Skeletal muscle tissue (tissue), 4 donors: Measurements from ENCODE around the gene CD1D. TPM values are rescaled to one million over a fixed set of nuclear protein-coding genes. Genes with fewer than 3 reads are reported as not detected.

Experiments
- H3K27ac ChIP-seq: one replicate; pipeline ENCODE4 v1.7.0; 2013; ENCODE audit warnings: mild to moderate bottlenecking, low read depth, low read length, inconsistent platforms
- H3K27me3 ChIP-seq, 3 donors: one replicate each; pipeline ENCODE4 v1.7.0; 2013; ENCODE audit warnings: low read length in 3 of 3; ENCODE audit not compliant: control insufficient read depth in 3 of 3, insufficient read depth in 3 of 3
- H3K36me3 ChIP-seq, 3 donors: one replicate each; pipeline ENCODE4 v1.7.0; 2013; ENCODE audit warnings: low read length in 3 of 3; ENCODE audit not compliant: control insufficient read depth in 3 of 3, insufficient read depth in 3 of 3
- H3K4me1 ChIP-seq, 3 donors: one replicate each; pipeline ENCODE4 v1.7.0; 2013; ENCODE audit warnings: low read length in 3 of 3, mild to moderate bottlenecking in 3 of 3; ENCODE audit not compliant: control insufficient read depth in 3 of 3, insufficient read depth in 3 of 3
- H3K4me3 ChIP-seq, 3 donors: one replicate each; pipeline ENCODE4 v1.7.0; 2013; ENCODE audit warnings: low read length in 3 of 3
- H3K9ac ChIP-seq, 3 donors: one replicate each; pipeline ENCODE4 v1.7.0; 2013; ENCODE audit warnings: low read length in 3 of 3, mild to moderate bottlenecking in 3 of 3, moderate library complexity in 2 of 3, low read depth in 1 of 3
- H3K9me3 ChIP-seq, 3 donors: one replicate each; pipeline ENCODE4 v1.7.0; 2013; ENCODE audit warnings: low read length in 3 of 3; ENCODE audit not compliant: control insufficient read depth in 3 of 3
- total RNA-seq: library from RNA; depleted of rRNA; stranded (reverse); fragments of >200 nt; gene quantifications from one replicate; pipeline ENCODE4 v1.2.3, GENCODE V29; 2014
- donor health status: Osteomylitis.

Gene CD1D
- 1.0 TPM for total RNA-seq

GRCh38 chr1:158180741-158181576, at the start of gene CD1D:
Gene CD1D (plus strand): TSS chr1:158180895. CDS start chr1:158181102, 207 bp downstream.
- Histone ChIP-seq H3K27ac (no peak within 1 kb of the TSS), H3K9me3 (no peaks in the 10 kb centered on the region), H3K4me3 (peak within 1 kb of the TSS; percentile 69 to 83 (median 78)), H3K27me3 (peaks cover 0 to 17% (median 9%) of the 10 kb centered on the region in 3 donors), H3K9ac (peak within 1 kb of the TSS; percentile 71 to 83 (median 73)), H3K4me1 (peaks cover 14 to 33% (median 18%) of the 10 kb centered on the region in 3 donors), H3K36me3 (peaks cover 0 to 4% (median 0%) of the 10 kb centered on the region in 3 donors)

DNA sequence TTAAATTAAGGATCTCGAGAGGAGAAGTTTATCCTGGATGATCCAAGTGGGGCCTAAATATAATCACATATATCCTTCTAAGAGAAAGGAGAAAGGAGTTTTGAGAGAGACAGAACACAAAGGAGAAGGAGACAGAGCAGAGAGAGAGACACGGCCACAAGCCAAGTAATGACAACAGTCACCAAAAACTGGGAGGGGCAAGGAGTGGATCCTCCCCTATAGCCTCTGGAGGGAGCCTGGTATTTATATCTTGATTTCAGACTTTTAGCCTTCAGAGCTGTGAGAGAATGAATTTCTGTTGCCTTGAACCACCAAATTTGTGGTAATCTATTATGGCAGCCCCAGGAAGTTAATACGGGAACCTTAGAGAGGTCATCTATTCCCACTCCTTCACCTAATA, 49.5 kb upstream of the CD1D start:
- Histone ChIP-seq H3K27me3 (peaks cover 0 to 2% (median 0%) of the 10 kb centered on the region in 3 donors), H3K36me3 (no peaks in the 10 kb centered on the region), H3K9ac (no peak overlapping the region), H3K4me3 (no peak overlapping the region), H3K27ac (no peak overlapping the region), H3K9me3 (no peaks in the 10 kb centered on the region), H3K4me1 (no peaks in the 10 kb centered on the region)

DNA sequence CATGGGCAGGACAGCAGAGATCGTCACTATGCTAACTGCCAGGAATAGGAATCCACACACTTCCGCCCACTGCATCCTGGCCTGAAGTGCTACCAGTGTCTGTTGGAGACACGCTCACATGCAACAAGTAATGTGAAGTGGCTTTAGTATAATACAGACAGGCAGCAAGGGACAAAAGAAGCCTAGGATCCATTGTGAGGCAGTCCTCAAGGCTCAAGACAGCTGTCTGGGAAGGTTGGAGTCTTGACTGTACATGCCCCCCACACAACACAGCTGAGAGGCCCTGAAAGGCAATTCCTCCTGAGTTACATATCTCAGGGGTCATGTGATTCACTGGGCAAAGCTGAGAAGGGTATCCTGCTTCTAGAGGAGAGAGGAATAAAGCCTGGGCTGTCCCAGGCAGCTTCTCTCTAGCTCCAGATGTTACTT, 39.9 kb upstream of the CD1D start:
- Histone ChIP-seq H3K4me3 (no peak overlapping the region), H3K36me3 (no peaks in the 10 kb centered on the region), H3K4me1 (peaks cover 0 to 3% (median 0%) of the 10 kb centered on the region in 3 donors), H3K27ac (no peak overlapping the region), H3K9ac (no peak overlapping the region), H3K27me3 (no peaks in the 10 kb centered on the region), H3K9me3 (no peaks in the 10 kb centered on the region)

DNA sequence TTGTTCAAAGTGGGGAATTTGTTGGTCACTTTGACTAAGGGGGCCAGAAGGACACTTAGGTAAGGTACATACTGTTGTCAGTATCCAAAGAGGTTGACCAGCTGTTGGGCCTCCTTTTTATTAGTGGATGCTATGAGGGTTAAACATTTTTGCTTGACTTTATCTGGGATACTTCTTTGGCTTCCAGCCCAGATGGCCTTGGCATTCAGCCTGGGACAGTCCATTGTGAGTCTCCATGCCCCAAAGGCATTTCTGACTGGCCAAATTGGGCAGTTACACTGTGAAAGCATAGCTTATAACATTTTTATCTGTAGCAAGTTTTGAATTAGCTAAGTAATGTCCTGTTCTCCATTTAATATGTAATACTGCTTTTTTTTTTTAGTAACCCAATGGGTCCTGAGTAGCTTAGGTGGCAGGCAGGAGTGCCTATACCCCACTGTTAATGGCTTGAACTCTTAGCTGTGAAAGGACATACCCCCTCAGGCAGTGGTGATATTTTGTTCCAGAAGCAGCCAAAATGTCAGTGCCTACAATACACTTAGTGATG, 35.4 kb upstream of the CD1D start:
- no peaks in the 10 kb centered on the region for H3K27me3 ChIP-seq
- H3K4me3 ChIP-seq, result no peak overlapping the region
- no peaks in the 10 kb centered on the region for H3K9me3 ChIP-seq
- no peak overlapping the region for H3K9ac ChIP-seq
- H3K36me3 ChIP-seq, result no peaks in the 10 kb centered on the region
- H3K4me1 ChIP-seq, result peaks cover 7 to 13% (median 7%) of the 10 kb centered on the region in 3 donors
- no peak overlapping the region for H3K27ac ChIP-seq

DNA sequence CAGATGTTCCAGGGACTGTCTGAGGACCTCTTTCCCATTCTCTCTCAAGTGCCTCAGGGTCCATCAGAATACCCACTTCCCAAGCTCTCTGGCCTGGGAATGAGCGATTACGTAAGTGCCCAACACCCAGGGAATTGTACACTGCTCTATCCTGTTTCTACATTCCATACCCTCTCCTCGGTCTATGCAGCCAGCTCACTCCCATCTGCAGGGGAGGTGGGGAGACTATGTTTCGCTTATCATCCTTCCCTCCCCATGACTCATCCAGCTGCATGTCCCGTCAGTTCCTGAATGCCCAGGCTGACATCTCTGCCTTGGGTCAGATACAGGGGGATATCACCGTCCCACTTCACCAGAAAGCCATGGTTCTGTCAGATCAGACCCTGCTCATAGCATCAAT, 34.5 kb upstream of the CD1D start:
- no peaks in the 10 kb centered on the region for H3K36me3 ChIP-seq
- no peaks in the 10 kb centered on the region for H3K27me3 ChIP-seq
- H3K9ac ChIP-seq, result no peak overlapping the region
- peaks cover 8 to 16% (median 8%) of the 10 kb centered on the region in 3 donors for H3K4me1 ChIP-seq
- H3K4me3 ChIP-seq, result no peak overlapping the region
- H3K27ac ChIP-seq, result no peak overlapping the region
- H3K9me3 ChIP-seq, result no peaks in the 10 kb centered on the region

DNA sequence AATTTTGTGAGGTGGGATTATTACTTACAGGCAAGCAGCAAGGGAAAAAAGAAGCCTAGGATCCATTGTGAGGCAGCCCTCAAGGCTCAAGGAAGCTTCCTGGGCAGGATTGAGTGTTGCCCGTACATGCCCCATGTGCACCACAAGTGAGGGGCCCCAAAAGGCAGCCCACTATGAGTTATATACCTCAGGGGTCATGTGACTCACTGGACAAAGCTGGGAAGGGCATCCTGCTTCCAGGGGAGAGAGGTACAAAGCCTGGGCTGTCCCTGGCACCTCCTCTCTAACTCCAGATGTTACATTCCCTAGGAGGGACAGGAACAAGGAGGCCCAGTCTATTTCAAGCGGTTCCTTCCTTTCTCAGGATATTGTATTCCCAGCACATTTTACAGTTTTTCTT, 34.0 kb upstream of the CD1D start:
- Histone ChIP-seq H3K9ac (no peak overlapping the region), H3K36me3 (no peaks in the 10 kb centered on the region), H3K4me3 (no peak overlapping the region), H3K9me3 (no peaks in the 10 kb centered on the region), H3K27me3 (no peaks in the 10 kb centered on the region), H3K27ac (peak overlapping the region; percentile 61), H3K4me1 (peaks cover 8 to 16% (median 8%) of the 10 kb centered on the region in 3 donors)

DNA sequence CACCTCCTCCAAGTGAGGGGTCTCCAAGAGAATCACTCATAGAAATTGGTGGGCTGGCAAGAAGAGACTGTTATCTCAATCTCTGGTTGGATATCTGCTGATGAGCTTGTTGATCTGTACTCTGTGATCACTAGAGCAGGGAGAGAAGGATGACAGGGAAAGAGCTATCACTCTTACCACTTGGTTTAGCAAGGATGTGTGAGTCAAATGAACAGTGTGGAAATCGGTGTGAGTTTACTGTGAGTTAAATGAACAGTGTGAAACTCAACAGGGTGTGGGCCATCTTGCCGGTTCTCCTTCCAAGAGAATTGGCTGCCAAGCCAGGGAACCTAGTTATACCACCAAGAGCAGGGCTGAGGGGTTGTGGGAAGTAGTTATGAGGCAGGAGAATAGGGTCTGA, 33.3 kb upstream of the CD1D start:
- H3K9ac ChIP-seq, result no peak overlapping the region
- H3K4me3 ChIP-seq, result no peak overlapping the region
- H3K27ac ChIP-seq, result peak overlapping the region; percentile 61
- H3K27me3 ChIP-seq, result no peaks in the 10 kb centered on the region
- no peaks in the 10 kb centered on the region for H3K36me3 ChIP-seq
- peaks cover 8 to 16% (median 8%) of the 10 kb centered on the region in 3 donors for H3K4me1 ChIP-seq
- no peaks in the 10 kb centered on the region for H3K9me3 ChIP-seq

- H3K4me1 ChIP-seq, result peaks cover 8 to 16% (median 8%) of the 10 kb centered on the region in 3 donors
- no peaks in the 10 kb centered on the region for H3K27me3 ChIP-seq
- H3K4me3 ChIP-seq, result no peak overlapping the region
- no peak overlapping the region for H3K9ac ChIP-seq
- no peaks in the 10 kb centered on the region for H3K9me3 ChIP-seq
- no peaks in the 10 kb centered on the region for H3K36me3 ChIP-seq
- peak overlapping the region; percentile 28 for H3K27ac ChIP-seq
Observed at GRCh38 chr1:158147869-158148268, 32.8 kb upstream of the CD1D start.

- H3K9ac ChIP-seq, result no peak overlapping the region
- no peaks in the 10 kb centered on the region for H3K9me3 ChIP-seq
- H3K27me3 ChIP-seq, result no peaks in the 10 kb centered on the region
- peak overlapping the region; percentile 65 for H3K27ac ChIP-seq
- no peaks in the 10 kb centered on the region for H3K36me3 ChIP-seq
- peaks cover 8 to 16% (median 8%) of the 10 kb centered on the region in 3 donors for H3K4me1 ChIP-seq
- no peak overlapping the region for H3K4me3 ChIP-seq
Observed at GRCh38 chr1:158148468-158148867, 32.2 kb upstream of the CD1D start.

DNA sequence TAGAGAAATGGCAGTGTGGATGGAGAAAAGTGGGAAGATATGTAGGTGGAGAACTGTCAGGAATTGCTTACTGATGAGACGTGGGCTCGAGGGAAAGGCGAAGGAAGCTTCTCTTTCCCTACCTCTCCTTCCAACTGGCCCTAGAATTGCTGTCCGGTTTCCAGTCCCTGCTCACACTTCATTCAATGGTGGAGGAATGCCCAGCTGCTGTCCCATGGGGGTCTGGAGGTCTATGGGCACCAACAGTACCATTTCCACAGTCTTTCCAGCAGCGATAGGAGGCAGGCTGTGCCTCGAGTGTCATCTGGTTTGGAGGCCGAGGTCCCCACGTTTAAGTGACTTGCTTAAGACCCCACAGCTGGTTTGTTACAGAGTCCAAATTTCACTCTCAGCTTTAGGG, 31.5 kb upstream of the CD1D start:
- H3K27me3 ChIP-seq, result no peaks in the 10 kb centered on the region
- peak overlapping the region in 2 of 3 donors; percentile 35 to 68 for H3K9ac ChIP-seq
- H3K4me1 ChIP-seq, result peaks cover 8 to 16% (median 8%) of the 10 kb centered on the region in 3 donors
- H3K27ac ChIP-seq, result peak overlapping the region; percentile 65
- H3K9me3 ChIP-seq, result no peaks in the 10 kb centered on the region
- H3K4me3 ChIP-seq, result peak overlapping the region; percentile 72 to 80 (median 79)
- H3K36me3 ChIP-seq, result no peaks in the 10 kb centered on the region
